LNCaP clone FGC (cell line): ENCODE results near the gene SRSF5.

Experiments
- DNase-seq: peaks from one replicate; pipeline ENCODE4 v3.0.0-alpha.2; 2011; ENCODE audit warnings: low read depth
- H3K4me3 ChIP-seq: 2 replicates; pipeline ENCODE4 v1.5.1; 2011; ENCODE audit warnings: mild to moderate bottlenecking, low read depth, low read length, control low read depth
- CTCF ChIP-seq: IDR thresholded peaks from 2 replicates; pipeline ENCODE4 v1.5.1; 2012; ENCODE audit warnings: mild to moderate bottlenecking; ENCODE audit not compliant: control insufficient read depth, insufficient read depth; ENCODE audit errors: extremely low read depth

Gene SRSF5

GRCh38 chr14:69769623-69770022, 2.7 kb downstream of the SRSF5 start:
- TF ChIP-seq CTCF: no peak
- H3K4me3 ChIP-seq: no peak overlapping the region
- DNase-seq: no peak

GRCh38 chr14:69770559-69770958, 3.6 kb downstream of the SRSF5 start:
- TF ChIP-seq CTCF: no peak
- no peak for DNase-seq
- no peak overlapping the region for H3K4me3 ChIP-seq

DNA sequence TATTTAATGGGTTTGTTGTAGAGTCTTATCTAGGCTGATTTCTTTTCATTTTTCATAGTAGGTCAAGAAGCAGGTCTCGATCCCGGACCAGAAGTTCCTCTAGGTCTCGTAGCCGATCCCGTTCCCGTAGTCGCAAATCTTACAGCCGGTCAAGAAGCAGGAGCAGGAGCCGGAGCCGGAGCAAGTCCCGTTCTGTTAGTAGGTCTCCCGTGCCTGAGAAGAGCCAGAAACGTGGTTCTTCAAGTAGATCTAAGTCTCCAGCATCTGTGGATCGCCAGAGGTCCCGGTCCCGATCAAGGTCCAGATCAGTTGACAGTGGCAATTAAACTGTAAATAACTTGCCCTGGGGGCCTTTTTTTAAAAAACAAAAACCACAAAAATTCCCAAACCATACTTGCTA, 4.2 kb downstream of the SRSF5 start:
- no peak overlapping the region for H3K4me3 ChIP-seq
- TF ChIP-seq CTCF: no peak
- DNase-seq: no peak

DNA sequence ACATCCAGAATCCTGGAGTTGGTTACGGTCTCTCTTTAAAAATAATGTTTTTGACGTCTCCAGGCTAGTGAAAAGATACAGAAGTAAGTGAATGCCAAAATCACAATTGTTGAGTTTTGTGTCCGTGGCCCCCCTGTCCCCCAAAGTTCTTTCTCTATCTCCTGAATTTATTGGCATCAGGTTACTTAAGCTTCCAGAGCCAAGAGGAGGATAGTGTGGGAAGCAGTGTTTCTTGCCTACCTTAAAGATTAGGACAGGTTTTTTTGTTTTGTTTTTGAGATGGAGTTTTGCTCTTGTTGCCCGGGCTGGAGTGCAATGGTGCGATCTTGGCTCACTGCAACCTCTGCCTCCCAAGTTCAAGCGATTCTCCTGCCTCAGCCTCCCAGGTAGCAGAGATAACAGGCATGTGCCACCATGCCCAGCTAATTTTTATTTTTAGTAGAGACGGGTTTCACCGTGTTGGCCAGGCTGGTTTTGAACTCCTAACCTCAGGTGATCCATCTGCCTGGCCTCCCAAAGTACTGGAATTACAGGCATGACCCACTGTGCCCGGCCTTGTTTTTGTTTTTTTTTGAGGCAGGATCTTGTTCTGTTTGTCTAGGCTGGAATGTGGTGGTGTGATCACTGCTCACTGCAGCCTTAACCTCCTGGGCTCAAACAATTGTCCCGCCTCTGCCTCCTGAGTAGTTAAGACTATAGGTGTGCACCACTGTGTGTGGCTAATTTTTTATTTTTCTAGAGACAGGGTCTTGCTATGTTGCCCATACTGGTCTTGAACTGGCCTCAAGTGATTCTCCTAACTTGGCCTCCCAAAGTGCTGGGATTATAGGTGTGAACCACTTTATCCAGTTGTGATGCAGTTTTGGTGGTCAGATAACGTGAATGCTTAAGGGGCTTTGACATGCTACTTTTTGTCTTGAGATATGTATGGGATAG, 5.4 kb downstream of the SRSF5 start:
- TF ChIP-seq CTCF: no peak
- DNase-seq: no peak
- no peak overlapping the region for H3K4me3 ChIP-seq

DNA sequence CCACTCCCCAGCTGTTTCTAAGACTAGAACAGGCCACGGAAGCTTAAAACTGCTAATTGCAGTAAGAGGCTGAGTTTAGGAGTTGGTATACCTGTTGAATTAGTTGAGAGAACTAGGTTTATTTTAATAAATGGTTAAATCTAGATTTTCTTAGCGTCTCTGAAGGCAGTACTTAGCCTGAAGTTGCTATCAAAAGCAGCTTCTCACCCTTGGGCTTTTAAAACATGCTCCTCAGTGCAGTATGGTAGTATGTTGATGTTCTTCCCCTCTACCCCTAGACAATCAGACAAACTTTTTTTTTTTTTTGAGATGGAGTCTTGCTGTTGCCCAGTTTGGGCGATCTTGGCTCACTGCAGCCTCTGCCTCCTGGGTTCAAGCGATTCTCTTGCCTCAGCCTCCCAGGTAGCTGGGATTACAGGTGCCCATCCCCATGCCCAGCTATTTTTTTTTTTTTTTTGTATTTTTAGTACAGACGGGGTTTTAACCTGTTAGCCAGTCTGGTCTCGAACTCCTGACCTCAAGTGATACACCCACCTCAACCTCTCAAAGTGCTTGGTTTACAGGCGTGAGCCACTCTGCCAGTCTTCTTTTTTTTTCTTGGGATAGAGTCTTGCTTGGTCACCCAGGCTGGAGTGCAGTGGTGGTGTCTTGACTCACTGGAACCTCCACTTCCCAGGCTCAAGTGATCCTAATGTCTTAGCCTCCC, 6.8 kb downstream of the SRSF5 start:
- no peak overlapping the region for H3K4me3 ChIP-seq
- DNase-seq: no peak
- no peak for TF ChIP-seq CTCF

DNA sequence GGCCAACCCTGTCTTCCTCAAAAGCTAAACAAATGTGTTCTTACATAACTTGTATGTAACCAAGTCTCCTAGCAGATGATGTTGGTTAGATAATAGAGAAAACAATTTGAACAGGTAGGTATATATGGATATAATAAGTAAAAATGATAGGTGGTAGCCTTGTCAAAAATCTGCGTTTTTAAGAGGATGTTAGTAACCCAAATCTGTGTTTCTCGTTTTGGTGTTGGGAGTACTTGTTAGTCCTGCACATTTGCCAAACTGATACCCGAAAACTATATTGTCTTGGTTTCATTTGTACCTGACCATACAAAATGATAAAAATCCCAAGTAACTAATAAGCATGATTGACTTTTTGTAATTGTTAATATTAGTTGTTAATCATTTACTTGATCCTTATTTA, 8.1 kb downstream of the SRSF5 start:
- H3K4me3 ChIP-seq: no peak overlapping the region
- DNase-seq: no peak
- no peak for TF ChIP-seq CTCF
